ENCODE results near the gene ZBTB37.
"Not testable (repeated sequence)": the region's sequence is repeated elsewhere in the genome, so short reads cannot be mapped to it uniquely, and the experiment has no call there.

The ZBTB37 gene

DNA sequence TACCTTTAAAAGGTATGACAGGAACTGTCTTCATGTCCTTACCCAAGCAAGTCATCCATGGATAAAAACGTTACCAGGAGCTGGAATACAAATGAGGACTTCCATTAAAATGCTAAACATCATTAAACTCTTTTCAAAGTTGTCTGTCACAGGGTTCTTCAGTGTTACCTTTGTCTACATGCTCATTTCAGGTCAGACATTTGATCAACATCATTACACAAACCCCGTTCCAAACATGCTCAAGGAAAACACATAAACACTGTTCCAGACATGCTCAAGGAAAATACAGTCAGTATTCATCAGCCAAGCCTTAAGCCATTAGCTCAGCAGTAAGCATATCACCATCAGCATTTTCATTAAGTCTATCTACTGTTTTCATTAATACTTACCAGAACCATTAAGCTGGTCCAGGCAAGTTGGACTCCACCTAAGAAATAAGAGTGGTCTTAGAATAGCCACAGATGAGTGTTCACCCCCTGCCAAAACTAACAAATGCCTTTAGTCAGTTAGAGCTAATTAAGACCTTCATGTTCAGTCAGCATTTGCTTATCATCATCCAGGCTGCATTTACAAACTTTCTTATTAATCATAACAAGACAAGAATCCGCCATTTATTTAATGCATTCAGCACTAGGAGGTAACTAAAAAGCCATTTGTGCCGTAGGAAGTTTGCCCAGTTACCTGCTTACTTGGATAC, 2.6 kb upstream of the ZBTB37 start:
- no peak for DNase-seq

DNA sequence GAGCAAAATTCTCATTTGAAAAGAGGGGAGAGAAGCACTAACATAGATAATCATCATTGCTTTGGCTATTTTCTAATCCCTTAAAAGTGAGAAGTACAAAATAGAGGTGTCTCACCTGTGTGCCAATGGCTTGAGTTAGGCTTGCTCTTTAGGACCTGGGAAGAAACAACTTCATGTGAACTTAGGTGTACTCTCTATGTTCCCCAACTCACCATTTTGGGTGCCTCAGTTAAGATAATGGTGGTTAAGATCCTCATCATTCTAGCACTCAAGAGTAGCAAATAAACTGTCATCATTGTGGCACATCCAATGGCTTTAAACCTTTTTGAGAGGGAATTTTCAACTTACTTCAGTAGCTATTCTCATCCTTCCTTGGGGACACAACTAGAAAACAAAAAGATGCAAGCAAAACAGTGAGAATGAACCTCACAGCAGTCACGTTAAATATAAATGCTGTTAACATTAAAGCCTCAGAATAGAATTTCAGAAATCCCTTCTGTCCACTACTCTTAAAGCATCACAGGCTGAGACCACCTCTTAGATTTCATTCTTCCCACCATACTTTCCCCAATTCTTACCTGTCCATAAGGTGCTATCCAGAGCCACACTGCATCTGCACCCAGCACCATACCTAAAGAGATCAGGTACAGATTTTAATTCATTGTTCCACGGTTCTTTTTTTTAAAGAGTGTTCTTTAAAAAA, 1.6 kb upstream of the ZBTB37 start:
- DNase-seq, result no peak

DNA sequence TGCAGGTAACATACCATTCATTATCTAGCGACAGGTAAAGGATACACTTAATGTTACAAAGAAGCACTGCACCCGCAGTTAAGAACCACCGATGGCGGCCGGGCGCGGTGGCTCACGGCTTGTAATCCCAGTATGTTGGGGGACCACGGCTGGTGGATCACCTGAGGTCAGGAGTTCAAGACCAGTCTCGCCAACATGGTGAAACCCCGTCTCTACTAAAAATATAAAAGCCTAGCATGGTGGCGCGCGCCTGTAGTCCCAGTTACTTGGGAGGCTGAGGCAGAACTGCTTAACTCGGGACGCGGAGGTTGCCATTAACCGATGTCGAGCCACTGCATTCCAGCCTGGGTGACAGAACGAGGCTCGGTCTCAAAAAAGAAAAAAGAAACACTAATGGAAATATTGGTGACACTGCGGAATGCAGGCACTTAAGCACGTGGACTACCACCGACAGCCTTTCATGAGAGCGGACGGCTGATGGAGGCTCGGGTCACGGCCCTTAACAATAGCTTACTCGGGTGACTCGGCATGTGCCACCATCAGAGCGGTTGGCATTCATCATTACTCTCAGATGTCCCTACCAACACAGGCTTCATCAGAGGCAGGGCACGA, 933 bp upstream of the ZBTB37 start:
- DNase-seq, result peak; percentile 44

DNA sequence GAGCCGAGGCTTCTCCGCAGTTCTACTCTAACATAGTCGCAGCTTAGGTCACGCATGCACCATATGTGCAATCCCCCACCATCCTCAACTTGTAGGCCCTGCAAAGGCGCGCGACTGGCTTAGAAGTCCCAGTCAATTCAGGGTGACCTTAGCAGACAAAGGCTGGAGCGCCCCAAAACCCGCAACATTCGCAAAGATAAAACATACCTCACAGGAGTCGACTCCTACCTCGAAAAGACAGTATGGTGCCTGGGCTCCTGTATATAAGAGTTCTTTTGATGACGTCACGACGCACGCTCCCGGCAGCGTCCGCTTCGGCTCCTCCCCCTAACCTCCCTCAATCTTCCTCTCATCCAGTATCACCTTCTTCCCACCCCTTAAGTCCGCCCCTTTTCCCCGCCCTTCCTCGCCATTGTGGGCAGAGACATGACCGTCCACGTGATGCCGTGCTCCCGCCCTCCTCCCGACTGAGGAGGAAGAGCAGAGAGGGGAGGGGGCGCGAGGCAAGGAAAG, 371 bp upstream of the ZBTB37 start, which contains the start of gene GAS5:
TSS of gene GAS5 (minus strand) at position 237 of the 513 bp plus-strand sequence.
- peak; percentile 100 for DNase-seq

DNA sequence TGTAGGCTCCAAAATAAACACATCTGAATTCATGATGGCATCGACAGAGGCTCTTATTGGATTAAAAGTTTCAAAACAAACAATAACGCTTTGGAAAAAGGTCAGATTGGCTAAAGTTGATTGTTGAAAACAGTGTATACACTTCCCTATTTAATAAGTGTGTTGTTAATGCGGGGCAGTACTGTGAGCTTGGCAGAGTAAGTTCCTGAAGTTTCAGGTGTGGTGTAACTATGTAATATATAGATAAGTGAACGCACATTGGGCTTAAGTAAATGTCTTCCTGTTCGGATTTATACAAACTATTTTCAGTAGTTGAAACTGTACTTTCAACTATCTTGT, 810 bp downstream of the ZBTB37 start:
- DNase-seq, result no peak

DNA sequence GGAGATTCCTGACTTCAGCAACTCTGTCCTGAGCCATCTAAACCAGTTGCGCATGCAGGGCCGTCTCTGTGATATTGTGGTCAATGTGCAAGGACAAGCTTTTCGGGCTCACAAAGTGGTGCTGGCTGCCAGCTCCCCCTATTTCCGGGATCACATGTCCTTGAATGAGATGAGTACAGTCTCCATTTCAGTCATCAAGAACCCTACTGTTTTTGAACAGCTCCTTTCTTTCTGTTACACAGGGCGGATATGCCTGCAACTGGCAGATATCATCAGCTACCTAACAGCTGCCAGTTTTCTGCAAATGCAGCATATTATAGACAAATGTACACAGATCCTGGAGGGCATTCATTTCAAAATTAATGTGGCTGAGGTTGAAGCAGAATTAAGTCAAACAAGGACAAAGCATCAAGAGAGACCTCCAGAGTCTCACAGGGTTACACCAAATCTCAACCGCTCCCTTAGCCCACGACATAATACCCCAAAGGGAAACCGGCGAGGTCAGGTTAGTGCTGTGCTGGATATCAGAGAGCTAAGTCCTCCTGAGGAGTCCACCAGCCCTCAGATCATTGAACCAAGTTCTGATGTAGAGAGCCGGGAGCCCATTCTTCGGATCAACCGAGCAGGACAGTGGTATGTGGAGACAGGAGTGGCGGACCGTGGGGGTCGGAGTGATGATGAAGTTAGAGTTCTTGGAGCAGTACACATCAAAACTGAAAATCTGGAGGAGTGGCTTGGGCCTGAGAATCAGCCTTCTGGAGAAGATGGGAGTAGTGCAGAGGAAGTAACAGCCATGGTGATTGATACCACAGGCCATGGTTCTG, 2.3 kb downstream of the ZBTB37 start:
- DNase-seq, result peak; percentile 36

DNA sequence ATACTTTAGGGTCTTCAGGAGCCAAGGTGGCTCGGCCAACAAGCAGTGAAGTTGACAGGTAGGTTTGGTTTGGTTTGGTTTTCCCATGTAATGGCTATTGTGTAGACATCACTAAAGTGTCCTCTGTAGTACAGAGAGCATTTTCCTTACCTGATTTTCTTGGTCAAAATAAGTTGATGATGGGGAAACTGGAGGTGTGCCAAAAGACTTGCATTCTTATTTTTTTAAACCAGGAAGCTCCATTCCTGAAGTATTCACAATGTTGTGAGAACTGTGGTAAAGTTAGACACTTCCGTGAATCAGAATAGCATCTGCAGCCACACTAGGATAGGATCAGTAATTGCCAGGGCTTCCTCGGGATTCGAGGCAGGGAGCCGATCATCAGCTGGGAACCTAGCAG, 2.9 kb downstream of the ZBTB37 start:
- no peak for DNase-seq

DNA sequence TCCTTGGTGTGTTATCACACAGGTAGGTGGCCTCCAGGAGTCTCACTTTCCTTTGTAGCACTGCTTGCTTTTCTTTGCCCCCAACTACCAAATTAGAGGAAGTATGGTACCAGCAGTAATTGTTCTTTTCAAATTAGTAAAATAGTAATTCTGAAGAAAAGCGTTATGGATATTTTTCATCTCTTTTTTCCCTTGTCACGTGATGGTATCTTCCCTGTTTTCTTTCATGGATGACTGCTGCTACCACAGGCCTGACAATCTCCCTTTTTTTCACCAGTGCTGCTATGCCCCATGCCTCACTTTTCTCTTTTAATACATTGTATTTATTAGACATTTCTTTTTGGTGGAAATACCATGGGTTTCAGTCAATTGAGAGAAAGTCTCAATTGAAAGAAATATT, 3.3 kb downstream of the ZBTB37 start:
- DNase-seq, result no peak

DNA sequence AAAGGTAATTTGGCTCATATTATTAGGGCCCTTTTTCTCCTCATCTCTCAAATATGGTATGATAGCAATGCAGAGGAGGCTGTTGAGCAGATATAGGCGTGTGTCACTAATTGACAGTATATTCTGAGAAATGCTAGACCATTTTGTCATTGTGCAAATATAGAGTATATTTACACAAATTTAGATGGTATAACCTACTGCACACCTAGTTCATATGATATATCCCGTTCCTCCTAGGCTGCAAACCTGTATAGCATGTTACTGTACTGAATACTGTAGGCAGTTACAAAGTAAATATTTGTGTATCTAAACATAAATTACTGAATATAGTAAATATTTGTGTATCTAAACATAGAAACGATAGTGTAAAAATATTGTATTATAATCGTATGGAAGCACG, 8.6 kb downstream of the ZBTB37 start:
- DNase-seq, result no peak

DNA sequence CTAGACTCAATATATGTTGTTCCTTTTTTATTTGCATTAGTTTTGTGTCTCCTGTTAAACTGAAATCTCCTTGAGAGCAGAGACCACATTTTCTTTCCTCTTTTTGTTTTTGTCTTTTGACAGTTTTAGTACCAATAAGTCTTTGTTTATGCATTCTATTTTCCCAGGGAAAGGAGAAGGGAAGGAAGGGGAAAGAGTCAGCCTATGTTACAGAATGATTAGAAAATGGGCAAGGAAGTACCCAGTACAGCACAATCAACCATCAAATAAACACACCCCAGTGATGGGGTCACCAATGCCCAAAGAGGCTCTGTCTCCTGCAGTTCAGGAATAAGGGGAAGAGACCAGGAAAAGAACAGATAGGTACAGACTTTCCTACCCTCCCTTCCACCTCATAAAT, 10.1 kb downstream of the ZBTB37 start:
- no peak for DNase-seq

DNA sequence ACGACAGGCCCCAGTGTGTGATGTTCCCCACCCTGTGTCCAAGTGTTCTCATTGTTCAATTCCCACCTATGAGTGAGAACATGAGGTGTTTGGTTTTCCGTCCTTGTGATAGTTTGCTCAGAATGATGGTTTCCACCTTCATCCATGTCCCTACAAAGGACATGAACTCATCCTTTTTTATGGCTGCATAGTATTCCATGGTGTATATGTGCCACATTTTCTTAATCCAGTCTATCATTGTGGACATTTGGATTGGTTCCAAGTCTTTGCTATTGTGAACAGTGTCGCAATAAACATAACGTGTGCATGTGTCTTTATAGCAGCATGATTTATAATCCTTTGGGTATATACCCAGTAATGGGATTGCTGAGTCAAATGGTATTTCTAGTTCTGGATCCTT, 12.9 kb downstream of the ZBTB37 start:
- not testable (repeated sequence) for DNase-seq

DNA sequence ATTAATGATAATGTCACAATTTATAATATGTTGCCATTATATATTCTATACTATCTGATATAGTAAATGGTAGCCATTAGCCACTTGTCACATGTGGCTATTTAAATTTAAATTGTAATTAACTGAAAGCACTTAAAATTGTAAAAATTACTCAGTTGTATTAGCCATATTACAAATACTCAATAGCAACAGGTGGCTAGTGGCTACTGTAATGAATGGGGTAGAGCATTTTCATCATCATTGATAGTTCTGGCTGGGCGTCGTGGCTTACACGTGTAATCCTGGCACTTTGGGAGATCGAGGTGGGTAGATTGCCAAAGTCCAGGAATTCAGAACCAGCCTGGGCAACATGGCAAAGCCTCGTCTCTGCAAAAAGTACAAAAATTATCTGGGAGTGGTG, 16.5 kb downstream of the ZBTB37 start:
- DNase-seq, result no peak

DNA sequence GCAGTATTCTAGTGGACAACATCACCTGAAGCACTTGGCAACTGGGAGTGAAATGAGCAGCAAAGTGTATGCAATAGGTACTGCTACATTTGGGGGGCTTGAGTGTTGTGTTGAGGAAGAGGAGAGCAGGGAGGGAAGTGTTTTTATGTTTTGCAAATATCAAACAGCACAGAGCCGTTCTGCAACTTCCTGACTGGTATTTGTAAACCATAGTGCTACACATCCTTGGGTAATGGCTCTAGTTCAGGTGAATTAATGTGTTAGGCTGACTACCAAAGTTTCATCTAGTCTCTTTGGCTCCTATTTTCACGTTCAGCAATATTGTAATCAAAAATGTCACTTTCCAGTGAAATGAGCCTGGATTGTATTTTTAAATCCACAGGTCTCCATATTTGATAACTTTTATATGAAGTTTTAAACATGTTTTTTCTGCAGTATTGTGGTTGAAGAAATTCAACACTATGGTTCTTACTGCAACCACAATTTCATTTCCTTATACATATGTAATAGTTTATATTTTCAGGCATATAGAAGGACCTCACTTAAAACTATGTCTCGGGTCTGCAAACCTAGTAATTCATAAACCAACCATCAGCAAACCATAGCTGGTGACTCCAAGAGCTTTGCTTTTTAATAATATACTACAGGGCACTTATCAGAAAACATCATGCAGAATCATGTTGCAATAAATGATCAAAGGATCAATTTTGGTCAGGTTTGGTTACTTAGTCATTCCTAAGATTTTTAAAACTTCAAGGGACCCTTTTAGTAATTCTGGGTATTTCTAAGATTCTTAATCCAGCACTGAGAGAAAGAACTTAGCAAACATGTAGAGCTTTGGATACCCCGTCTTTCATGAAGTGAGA, 18.8 kb downstream of the ZBTB37 start:
- DNase-seq, result no peak

DNA sequence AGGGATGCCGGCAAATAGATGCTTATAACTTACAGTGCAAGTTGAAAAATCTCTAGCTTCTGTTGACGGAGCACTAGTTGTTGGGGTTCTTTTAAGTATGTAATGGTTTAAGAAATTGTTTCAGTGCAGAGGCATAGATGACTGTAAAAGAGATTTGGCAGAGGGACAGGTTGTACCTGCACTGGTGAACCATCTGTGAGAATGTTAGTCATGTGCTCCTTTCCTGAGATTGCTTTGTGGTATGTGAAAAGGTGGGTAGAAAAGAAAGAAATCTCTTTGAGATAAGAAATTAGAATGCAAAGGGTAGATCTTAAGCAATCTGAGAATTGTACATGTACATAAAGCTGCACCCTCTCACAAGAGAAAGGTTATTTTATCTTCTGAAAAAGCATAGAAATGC, 19.4 kb downstream of the ZBTB37 start:
- no peak for DNase-seq

DNA sequence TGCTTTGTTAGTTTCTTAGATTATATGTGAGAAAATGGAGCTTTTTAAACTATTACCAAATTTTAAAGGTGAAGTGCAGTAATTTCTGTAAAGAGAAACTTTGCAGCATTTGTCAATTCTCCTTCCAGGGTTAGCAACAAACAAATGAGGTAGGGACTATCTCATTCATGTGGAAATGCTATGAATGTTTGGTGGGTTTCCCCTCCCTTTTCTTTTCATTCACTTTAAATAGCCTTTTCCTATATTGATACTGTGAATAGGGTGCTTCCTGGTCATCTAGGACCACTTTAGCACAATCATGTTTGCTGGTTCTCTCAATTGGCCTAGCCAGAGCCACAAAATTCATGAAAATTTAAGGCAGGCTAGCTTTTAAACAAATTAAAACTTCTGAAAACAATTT, 20.6 kb downstream of the ZBTB37 start:
- DNase-seq, result no peak

DNA sequence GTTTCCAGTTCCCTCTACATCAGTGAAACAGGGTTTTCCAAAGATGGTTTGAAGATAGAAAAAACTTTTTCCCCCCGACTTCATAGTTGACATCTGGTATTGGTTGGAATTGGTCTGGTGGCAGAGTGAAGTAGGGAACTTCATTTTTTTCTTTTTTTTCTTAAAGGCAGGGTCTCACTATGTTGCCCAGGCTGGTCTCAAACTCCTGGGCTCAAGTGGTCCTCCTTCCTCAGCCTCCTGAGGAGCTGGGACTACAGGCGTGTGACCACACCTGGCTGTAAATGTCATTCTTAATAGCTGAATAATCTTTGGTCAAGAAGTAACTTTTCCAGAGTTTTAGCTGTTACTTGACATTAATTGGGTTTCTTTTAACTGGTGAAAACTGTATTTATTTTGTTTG, 21.7 kb downstream of the ZBTB37 start:
- no peak for DNase-seq

DNA sequence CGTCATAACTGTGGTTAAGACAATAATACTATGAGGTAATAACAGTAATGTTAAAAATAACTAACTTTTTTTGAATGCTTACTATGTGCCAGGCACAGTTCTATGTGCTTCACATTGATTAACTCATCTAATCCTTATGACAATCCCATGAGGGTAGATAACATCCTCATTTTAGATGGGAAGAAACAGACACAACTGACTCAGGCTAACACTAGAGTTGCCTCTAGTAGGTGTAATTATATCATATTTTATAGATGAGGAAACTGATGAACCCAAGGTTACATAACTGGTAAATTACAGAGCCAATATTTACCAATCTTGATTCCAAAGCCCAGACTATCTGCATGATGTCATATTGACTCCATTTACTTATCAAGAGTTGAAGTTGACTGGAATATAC, 25.4 kb downstream of the ZBTB37 start:
- DNase-seq, result no peak

DNA sequence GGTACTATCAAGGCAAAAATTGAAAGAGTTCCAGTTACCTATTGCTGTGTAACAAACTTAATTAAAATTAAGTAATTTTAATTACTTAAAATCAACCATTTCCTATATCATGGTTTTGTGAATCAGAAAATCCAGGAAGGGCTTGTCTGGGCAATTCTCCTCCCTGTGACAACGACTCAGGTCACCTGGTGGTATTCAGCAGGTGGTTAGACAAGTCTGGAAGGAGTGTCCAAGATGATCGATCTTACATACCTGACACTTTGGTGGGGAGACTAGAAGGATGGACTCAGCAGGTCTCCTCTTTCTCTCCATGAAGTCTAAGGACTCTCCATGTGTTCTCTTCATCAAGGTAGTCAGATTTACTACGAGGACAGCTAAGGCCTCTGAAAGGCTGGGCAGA, 26.0 kb downstream of the ZBTB37 start:
- DNase-seq, result no peak

DNA sequence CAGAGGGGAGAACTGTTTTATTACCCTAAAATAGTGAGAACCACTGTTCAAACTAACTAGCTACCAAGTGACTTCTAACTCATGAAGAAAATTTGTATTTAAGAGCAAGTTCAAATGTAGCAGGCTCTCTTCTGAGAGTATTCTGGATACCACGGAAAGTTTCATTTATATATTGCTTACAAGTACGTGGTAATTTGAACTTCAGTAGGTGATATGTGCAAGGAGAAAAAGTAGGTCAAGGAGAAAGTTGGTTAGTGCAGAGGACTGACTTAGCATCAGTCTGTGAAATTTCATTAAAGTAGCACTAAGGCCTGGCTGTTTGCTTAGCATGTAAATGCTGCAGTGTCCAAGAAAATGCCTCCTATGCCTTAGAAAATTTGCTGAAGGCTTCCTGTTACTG, 32.2 kb downstream of the ZBTB37 start:
- DNase-seq, result no peak

DNA sequence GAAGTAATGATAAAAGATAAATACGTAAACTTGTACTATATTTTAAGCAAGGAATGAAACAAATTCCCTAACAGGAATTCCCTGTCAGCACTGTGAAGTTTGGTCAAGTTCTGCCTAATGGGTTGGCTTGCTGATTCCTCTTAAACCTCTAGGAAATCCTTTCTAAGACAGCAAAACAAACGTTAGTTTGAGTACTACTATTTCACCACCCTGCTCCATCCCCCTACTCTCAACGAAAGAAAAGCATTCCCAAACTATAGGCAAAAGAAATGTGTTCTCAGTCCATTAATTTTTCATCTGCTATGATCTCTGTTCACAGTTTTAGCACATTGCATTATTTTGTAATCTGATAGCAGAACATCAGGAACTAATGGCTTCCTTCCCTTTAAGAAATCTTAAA, 32.8 kb downstream of the ZBTB37 start:
- DNase-seq, result no peak

DNA sequence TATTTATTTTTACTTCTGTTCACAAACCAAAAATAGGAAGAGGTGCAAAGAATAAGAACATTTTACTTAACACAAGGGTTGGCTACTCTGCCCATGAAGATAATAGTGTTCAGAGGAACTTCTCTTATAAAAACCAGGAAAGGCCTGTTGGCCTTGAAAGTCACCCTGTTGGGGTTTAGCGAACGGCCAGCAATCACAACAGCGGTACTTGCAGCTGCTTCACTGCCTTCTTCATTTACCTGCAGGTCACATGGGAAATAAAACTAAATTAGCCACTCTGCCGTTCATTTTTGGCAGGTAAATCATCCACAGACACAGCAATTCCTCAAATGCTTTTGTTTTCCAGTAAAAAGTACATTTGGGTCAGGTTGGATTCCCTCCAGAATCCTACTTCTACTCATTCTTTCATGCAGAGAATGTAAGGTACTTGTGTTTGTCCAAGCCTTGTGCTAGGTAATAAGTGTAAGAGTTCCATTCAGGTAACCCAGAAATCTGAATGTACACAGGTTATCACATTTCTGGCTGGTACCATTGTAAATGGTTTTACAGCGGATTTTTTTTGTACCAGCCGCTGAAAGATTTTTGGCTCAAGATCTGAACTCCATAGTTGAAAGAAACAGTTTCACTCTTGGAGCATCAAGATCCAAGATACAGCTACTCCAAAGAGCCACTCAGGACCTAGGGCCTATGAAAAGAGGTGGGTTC, 35.8 kb downstream of the ZBTB37 start:
- DNase-seq, result no peak

DNA sequence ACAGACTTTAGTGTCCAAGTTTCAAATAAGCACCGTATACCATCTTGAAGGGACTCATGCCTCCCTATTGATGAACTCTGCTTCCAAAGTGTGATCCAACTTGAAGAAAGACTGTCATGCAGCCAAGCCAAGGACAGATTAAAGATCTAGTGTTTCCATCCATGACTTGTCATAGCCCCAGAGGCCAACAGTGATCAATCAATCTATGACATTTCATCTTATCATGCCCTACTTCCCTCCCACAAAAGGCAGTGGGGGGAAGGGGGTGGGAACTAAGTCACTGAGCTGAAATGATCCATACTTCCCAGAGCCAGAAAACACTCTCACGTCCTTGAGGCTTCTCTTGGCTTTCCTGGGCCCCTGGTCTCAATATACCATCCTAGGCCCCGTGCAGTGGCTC, 44.9 kb downstream of the ZBTB37 start:
- DNase-seq, result no peak

Data from stimulated activated CD4-positive, alpha-beta T cell treated with anti-CD3 and anti-CD28 coated beads, Interleukin-1b, Interleukin-23, amount 100 ng/mL, for 48 hours (primary cell).